Femur (tissue), 1 donor: Measurements from ENCODE around the gene TUBGCP3.

ENCODE experiments used
- DNase-seq: peaks from one replicate; pipeline ENCODE4 v3.0.0-alpha.2; 2017

Gene TUBGCP3

DNA sequence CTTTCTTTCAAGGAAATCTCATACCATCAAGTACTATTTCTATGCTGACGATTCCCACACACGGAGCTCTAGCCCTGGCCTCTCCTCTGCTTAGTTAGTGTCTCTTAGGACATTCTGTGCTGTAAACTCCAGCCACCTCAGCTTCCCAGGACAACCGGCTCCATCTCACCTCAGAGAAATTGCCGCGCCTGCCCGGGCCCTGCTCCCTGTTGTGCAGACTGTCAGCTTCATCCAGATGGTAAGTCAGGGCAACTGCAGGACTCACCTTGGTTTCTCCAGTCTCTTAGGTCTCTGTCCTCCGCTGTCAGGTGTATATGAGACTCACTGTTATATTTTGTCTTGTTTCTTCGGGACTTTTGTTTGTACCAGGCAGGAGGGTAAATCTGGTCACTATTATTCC, 113.1 kb downstream of the TUBGCP3 start:
- no peak for DNase-seq

DNA sequence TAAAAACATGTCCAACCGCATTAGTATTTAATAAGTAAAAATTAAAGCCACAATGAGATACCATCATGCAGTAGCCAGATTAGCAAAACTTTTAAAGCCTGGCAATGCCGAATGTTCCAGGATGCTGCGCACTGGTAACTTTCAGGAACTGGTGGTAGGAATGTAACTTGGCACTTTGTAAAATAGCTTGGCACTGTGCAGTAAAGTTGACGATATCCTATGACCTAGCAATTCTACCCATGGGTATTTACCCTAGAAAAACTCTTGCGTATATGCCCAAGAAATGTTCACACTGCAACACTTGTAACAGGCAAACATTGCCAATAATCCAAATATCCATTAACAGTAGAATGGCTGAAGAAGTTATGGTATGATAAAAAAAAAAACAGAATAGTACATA, 114.1 kb downstream of the TUBGCP3 start:
- DNase-seq: no peak

DNA sequence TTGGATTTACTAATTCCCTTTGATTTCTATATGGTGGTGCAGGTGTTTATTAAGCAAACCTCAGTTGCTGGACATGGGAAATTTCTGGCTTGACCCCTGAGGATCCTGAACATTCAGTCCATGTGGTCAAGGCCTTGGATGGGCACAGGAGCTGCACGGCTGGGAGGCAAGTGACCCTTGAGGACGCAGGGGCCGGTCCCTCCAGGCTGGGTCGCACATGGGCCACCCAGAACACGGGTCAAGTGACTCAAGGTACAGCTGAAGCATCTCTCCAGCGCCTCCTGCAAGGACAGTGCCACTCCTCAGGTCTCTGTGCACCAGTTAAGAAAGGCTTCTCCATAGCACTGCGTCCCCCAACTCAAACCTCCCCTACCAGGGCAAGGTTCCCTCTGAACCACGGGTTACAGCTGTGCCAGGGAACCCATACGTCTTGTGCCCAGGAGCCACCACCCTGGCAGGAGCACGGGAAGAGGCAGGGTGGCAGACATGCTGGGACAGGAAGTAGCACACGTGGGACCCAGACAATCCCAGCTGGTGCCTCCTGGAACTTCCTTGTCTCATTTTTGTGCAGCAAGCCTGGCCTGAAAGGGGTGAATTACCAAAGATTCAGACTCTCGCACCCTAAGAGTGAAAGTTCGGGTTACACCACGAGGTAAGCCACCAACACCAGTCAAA, 118.7 kb downstream of the TUBGCP3 start:
- DNase-seq: no peak

DNA sequence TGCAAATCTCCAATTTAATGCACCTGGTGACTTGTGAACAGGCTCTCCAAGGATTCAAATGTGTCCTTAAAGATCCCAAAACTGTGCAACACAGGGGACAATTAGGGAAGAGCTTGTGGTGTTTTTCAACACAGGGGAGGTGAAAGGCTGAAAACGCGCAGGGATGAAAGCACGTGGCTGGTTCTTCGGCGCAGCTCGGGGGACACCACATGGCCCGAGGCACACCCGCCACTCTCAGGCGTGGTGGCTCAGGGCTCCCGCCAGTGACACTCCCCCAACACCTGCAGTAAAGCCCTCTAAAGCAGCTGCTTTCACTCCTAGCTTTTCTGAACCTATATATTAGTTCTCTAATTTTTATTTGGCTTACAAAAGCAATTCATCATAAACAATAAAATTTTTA, 119.9 kb downstream of the TUBGCP3 start:
- no peak for DNase-seq

DNA sequence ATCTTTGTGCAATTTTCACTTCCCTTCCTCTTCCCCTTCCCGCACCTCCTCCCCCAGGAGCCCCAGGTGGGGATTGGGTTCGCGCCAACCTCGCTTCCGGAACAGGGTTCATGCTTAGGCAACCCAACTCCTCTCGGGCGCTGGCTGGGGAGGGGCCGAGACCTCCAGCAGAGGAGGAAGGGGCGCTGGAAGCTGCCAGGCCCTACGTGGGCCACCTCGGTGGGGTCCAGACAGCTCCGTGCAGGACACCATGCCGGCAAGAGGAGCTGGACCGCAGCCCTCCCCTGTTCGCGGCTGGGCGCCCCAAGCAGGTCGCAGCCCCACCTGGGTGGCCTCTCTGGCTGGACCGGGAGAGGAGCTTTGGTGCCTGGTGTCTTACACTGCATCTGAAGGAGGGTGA, 120.7 kb downstream of the TUBGCP3 start:
- no peak for DNase-seq

DNA sequence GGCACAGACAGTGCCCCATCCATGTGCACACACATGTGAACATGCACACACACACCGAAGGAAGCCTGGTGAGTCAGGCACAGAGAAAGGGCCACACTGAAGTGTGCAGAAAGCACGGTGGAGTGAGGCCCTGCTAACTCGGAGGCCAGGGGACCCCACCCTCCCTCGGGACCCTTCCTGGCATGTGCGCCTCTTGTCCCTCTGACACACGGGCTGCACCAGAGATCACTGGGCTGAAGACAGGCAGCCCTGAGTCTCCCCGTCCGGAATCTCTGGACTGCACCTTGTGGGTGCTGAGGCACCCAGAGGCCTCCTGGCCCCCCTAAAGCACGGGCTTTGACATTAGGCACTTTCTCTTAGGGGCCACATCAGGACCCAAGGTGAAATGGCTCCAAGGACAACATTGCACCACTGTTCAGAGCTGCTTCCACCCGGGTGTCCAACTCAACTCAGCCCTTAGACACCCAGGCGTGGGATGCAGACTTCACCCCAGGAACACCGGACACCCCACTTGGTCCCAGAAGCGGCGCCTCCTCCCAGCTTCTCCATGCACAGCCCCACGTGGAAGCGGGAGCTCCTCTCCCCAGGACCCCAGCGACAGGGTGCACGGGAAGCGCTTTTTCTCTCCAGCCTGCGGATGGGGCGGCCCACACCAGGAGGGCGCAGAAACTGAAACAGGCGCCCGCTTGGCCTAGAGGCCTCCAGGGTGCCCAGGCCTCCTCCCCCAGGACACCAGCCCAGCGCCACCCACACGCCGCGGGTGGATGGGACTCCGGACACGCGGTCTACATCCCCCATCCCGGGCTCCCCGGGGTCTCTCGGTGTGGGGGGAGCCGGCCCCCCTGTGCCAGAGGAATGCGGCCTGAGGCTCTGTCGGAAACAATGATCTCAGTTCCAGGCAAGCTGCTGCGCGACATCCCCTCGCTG, 121.6 kb downstream of the TUBGCP3 start:
- DNase-seq: no peak

DNA sequence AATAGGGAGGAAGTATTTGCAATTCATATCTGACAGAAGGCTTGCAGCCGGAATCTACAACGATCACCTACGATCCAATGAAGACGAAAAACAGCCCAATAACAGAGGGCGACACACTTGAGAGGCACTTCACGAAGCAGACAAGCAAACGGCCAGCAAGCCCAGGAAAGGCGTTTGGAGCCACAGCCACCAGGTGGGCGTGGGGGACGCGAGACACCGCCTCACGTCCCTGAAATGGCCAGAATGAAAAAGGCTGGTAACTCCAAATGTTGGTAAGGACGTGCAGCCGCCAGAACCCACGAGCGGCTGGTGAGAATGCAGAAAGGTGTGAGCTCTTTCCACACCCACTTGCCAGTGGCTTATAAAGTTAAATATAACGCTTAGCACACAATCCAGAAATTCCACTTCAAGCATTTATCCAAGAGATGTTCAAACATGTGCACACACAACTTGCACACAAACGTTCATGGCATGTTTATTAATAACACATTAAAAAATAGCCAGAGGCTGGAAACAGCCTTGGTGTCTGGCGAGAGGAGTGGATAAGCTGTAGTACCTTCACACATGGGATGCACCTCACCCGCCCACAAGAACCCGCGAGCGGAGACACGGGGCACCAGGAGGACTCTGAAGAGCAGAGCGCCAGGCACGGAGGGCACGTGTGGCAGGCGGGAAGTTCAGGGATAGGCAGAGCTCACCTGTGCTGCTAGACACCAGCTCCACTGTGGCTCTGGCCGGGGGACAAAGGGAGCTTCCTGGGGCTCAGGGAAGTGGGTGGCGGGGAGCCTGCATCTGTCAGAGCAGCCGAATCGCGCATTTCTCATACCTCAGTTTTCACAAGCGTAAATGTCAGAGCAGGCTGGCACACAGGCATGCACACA, 122.5 kb downstream of the TUBGCP3 start:
- DNase-seq: no peak

DNA sequence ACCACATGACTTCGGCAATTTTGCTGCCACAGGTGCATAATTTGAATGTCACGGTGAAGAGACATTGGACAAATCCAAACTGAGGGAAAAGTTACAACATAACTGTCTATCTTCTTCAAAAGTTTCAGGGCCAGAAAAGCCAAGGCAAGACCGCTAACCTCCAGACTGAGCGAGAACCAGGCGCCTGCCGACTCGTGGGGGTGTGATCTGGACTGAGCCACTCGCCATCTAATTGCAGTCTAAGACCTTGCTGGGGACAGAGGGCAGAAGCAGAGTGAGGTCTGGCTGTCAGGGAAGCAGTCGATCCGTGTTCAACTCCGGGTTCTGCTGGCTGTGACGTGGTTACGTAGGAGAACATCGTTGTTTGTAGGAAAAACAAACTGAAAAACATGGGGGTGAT, 123.2 kb downstream of the TUBGCP3 start:
- no peak for DNase-seq

DNA sequence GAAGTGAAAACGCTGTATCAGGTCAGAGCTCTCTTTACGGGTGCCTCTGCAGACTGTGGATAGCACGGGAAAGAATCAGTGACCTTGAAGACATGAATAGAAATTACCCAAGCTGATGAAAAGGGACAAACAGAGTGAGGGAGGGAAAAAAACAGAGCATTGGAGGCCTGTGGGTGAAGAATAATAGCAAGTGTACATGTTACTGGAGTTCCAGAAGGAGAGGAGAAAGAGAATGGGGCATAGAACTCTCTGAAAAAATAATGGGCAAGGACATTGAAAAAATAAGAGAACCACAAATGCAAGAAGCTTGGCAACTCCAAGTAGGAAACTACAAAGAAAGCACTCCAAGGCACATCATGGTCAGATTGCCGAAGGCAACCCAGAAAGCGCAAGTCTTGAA, 125.5 kb downstream of the TUBGCP3 start:
- no peak for DNase-seq

DNA sequence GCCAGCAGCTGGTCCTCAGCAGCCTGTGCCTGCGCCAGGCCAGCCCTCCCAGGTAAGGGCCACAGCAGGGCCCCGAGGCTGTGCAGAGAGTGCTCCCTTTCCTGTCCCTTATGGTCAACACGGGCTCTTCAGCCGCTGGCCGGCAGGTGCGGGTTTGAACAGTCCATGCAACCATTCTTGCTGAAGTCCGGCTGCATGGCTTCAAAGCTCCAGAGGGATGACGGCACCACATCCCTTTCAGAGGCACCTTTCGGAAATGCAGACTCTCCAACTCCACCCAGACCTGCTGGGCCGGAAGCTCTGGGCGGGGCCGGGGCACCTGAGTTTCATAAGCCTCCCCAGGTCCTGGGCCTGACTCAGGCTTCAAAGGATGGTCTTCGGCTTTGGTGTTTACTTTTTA, 130.5 kb downstream of the TUBGCP3 start:
- no peak for DNase-seq

DNA sequence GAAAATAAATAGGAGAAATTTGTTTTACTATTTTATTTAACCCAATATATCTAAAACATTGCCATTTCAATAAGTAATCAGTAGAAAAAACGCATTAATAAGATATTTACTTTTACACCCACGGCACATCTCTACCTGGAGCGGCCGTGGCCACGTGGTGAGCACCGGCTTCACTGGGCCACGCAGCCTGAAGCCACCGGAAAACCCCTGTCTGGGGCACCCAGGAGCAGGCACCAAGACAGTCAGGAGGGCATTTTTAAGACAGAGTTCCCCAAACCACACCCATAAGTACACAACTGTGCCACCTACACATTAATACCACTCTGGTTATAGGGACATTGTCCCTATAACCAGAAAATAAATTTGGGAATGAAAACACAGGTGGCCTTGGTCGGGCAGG, 130.9 kb downstream of the TUBGCP3 start:
- DNase-seq: no peak

DNA sequence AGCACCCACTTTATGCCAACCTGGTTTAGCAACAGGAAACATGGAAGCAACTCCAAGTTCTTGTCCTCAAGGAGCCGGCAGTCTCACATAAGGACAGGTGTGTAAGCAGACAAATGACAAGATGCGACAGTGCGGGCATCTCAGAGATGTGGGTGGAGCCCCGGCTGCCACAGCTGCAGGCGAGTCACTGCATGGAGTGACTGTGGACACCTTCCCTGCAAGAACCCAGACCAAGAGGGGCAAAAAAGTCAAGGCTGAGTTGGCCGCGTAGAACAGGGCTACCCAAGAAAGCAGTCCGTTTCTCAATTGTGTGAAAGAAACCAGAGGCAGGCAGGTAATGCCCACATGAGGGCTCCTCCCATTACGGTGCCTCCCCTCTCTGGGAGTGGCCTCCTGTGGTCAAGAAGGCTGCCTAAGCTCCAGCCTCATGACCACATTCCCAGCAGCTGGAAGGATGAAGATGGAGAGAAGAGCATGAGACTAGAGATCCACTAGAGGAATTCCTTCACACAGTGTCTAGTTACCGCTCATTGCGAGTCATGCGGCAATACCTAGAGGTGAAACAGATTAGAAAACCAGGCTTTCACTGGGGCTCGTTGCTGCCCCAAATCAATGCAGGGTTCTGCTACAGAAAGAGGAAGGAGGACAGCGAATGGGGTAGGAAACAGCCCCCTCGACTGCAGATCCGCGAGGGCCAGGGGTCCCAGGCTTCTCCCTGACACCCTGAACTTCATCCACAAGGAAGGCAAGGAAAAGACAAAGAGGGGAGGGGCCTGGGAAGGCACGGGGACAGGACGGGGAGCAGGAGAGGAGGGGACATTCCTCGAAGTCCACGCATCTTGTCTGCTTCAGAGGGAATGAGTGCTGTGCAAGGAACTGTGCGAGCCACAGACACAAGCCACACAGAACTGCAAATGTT, 131.6 kb downstream of the TUBGCP3 start:
- no peak for DNase-seq

DNA sequence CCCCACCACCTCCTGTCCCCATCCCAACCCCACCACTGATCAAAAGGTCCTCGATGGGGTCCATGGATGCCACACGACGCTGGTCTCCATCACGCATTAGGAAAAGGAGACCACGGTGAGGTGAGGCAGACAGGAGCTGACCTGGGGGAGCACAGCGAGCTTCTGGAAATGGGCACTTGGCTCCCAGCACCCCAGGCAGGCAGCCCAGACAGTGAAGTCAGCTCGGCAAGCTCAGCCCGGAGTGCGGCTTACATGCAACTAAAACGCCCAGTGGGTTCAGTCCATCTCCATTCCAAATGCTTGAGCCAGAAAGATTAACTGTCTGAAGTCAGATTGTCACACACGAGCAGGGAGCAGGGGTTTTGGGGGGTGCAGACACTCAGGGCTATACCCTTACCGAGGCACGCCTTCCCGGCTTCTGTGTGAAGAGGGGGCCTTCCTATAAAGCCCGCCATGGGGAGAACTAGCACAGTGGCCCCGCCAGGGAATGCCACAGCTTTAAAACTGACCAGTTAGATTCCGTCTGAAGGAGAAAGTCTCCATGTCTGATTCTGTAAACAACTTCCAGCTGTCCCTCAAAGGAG, 132.4 kb downstream of the TUBGCP3 start:
- DNase-seq: no peak

DNA sequence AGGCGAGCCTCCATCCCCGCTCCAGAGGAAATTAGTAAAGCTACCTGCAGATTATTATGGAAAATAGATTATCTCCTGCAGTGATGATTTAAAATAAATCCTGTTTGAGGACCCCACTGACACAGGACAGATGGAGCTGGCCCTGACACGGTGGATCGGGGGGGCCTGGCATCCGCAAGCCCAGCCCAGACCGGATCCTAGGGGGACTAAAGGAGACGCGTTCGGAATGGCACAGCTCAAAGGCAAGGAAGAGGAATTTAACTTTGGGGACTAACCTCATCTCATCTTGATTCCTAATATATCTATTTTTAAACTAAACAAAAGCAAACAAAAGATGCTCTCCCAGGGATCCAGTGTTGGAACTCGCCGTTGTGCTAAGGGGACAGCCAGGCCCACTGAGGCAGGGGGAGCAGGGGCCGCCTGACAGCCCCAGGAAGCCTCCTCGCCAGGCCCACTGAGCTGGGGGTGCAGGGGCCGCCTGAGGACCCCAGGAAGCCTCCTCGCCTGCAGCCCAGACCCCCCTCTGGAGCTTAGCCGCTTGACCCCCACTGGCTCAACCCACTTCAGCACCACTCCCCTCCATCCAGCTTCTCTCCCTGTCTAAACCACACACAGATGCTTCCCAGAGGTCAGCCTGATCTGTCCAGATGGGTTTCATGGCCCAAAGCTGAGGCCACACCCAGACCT, 133.2 kb downstream of the TUBGCP3 start:
- no peak for DNase-seq

DNA sequence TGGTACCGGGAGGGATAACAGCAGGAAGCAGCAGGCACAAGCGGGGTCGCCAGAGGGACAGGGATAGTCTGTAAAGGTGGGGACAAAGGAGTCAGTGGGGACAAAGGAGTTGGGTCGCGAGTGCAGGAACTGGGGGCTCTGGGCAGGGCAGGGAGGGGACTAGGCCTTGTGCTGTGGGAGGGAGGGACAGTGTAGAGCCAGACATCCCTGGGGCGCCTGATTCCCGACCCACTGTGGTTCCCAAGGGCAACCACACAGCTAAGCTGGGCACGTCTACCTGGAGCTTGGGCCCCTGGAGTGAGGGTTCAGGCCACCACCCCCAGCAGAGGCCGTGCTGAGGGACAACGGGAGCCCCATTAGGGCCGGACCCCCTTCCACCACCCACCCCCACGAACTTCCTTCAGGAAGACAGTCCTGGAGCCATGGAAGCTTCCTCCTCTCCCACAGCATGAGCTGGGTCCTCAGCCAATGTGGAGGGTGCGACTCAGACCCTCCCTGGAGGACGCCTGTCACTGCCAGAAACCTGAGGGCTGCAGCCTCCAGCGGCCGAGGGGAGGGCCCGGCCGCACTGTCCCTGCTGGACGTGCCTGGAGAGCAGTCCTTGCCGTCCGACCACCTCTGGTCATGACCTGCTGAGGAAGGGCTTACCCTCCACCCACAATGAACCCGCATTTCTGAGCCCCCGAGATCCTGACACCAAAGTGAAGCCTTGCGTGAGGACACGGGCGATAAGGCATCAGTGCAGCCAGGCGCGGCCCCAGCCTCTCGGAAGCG, 133.9 kb downstream of the TUBGCP3 start:
- no peak for DNase-seq

DNA sequence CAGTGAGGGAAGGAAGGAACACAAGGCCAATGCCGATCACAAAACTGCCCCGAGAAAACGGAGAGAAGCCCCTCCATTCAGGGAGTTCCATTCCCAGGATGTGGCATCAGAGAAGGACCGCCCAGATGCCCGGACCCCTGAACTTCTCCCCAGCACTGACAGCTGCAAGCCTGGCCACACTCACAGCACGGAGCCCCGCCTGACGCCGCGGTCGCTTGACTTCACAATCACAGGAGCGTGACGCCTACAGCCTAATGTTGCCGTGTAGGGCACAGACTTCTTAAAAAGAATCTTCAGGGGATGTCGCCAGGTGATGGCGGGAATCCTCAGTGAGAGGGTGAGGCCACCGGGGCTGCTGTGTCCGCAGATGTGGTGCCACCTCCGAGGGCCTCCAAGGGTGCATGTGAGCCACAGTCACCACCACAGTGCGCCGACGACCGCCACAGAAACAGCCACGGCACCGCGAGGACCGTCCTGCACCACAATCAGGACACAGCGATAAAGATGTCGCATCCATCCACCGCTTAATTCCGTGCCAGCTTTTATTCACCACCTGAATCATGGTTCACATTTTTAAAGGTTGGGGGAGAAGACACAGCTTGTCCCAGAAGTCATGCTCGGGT, 134.6 kb downstream of the TUBGCP3 start:
- no peak for DNase-seq

DNA sequence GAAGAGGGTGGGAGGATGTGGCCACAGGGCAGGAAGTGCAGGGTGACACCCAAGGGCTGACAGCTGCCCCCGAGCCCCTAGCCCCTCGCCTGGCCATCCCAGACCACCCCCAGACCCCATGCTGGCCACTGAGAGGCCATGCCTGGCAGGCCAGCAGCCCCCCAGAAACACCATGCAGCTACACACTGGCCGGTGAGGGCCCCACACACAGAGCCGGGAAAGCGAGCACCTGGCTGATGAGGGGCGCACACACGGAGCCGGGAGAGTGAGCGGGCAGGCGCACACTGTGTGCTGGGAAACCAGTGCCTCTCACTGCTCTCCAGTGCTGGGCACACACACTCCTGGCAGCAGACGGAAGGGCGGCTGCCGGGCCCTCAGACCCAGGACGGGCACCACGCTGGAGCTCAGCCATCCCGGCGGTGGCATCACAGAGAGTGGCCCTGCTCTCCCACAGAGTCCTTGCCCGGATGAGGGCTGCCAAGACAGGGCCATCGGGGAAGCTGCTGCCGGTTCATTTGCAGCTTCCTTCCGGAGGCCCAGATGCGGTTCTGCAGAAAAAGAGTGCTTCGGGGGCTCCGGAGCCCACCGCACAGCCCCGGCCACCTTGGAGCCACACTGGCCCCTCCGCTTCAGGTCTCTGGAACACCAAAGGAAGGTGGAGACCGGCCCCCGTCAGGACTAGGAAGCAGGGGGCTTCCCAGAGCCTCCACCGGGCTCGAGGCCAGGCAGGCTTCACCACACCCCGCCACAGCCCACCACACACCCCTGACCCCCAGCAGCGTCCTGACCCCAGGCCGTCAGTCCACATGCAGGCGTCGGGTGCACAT, 135.4 kb downstream of the TUBGCP3 start:
- no peak for DNase-seq

DNA sequence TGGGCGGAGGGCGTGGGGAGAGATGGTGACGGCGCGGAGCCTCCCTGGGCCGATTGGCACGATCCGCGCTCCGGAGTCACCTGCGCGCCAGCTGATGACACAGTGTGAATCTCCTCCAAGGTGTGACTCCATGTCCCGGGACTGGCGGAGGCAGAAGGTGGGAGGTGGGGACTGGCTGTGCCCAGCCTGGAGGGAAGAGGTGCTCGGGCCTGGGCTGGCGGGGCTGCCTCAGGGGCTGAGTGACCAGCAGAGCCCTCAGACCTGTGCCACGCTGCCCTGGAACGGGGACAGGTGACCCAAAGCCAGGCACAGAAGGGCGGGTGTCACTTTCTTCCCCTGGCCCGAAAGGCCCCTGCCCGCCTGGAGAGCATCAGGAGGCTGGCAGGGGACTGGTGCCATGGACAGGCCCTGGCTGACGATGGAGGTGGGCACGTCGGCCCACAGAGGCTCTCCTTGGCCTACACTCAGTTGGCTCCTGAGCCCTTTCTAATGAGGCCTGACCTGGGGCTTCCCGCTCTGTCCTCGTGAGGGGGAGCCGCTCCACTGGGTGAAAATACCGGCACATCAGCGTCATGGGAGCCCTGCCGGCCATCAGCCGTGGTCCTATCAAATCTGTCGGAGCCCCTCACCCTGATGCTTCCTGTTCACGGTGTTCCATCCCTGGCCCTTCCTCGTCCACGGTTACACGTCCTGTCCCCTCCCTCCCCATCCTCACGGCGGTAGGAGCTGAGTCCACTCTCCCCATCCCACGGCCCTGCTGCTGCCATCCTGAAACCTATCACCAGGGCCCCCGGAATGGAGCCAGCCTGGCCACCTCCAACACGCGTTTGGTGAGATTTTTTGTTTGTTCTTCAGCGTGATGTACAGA, 136.2 kb downstream of the TUBGCP3 start:
- no peak for DNase-seq
